Kidney (tissue), 22 donors: ENCODE results near the gene TGFBR2. TPM values are rescaled to one million over a fixed set of nuclear protein-coding genes. Genes with fewer than 3 reads are reported as not detected.

Source experiments
- DNase-seq, 5 donors: peaks; one replicate each; pipeline ENCODE4 v3.0.0-alpha.2; 2013 to 2020
- FAIRE-seq: peaks from 2 replicates; lab custom pipeline; 2012; peaks lifted over from hg19 to GRCh38; lab: Jason Lieb, UNC
- H3K27ac ChIP-seq, 2 donors: one replicate each; pipeline ENCODE4 v1.7.0; 2013; ENCODE audit warnings: low read depth in 2 of 2, low read length in 2 of 2, inconsistent platforms in 1 of 2
- H3K27me3 ChIP-seq: one replicate; pipeline ENCODE4 v1.7.1; 2013; ENCODE audit warnings: low read length, inconsistent platforms; ENCODE audit not compliant: control insufficient read depth, insufficient read depth
- H3K36me3 ChIP-seq, 3 donors: one replicate each; pipeline versions ENCODE4 v1.7.0 to v1.7.1; 2013; ENCODE audit warnings: low read length in 3 of 3, control low read depth in 1 of 3, inconsistent platforms in 1 of 3; ENCODE audit not compliant: insufficient read depth in 3 of 3, control insufficient read depth in 2 of 3
- H3K4me1 ChIP-seq, 3 donors: one replicate each; pipeline versions ENCODE4 v1.7.0 to v1.7.1; 2013; ENCODE audit warnings: low read length in 3 of 3, inconsistent platforms in 1 of 3, low read depth in 1 of 3; ENCODE audit not compliant: control insufficient read depth in 2 of 3, insufficient read depth in 2 of 3
- H3K4me3 ChIP-seq, 3 donors: one replicate each; pipeline versions ENCODE4 v1.7.0 to v1.8.1; 2013; ENCODE audit warnings: low read length in 3 of 3, control low read depth in 1 of 3, inconsistent platforms in 1 of 3
- H3K9ac ChIP-seq, 3 donors: one replicate each; pipeline versions ENCODE4 v1.7.0 to v1.7.1; 2013; ENCODE audit warnings: low read length in 3 of 3, control low read depth in 1 of 3, inconsistent platforms in 1 of 3
- H3K9me3 ChIP-seq, 3 donors: one replicate each; pipeline versions ENCODE4 v1.7.0 to v1.7.1; 2013; ENCODE audit warnings: low read length in 3 of 3, control low read depth in 1 of 3, inconsistent platforms in 1 of 3; ENCODE audit not compliant: control insufficient read depth in 2 of 3, insufficient read depth in 1 of 3
- CTCF ChIP-seq: IDR thresholded peaks from 3 replicates; pipeline ENCODE4 v1.5.1; 2012; ENCODE audit warnings: mild to moderate bottlenecking, moderate library complexity, borderline replicate concordance; ENCODE audit not compliant: insufficient read depth; ENCODE audit errors: extremely low read depth
- intact Hi-C: fragments of 100-400 bp; cut with DNase I; formaldehyde crosslinking; loops from one replicate; pipeline ENCODE4 v1.11.1; 2022
- long read RNA-seq, 10 donors: library from polyadenylated mRNA in 1 of 10; unstranded in 1 of 10; transcript quantifications; one replicate each; pipeline ENCODE4 v2.0.0 and lab custom pipeline, GENCODE V29; 2021 to 2026
- polyA plus RNA-seq: library from polyadenylated mRNA; stranded (reverse); fragments of 350-450 nt; fragmentation: Illumina TruSeq; extraction: RNeasy Lipid Tissue Mini Kit (QIAGEN cat#74804); gene quantifications from one replicate; pipeline ENCODE4 v1.2.3, GENCODE V29; 2014; ENCODE audit warnings: low read depth, low replicate concordance; ENCODE audit not compliant: insufficient read depth
- total RNA-seq: library from RNA; stranded (reverse); fragmentation: NEBNext Ultra II Directional; extraction: Animal tissue kit (Norgen Biotek cat#: 25700); gene quantifications from one replicate; pipeline ENCODE4 v1.2.1, GENCODE V29; 2021
- donor health status: control.
- donor health status: control.
- donor health status: control.
- donor health status: control.
- donor health status: control.
- donor health status: DM: yes; HTN: yes; CAD: no.
- donor health status: Normal renal cell carcinoma (clear cell type).

TGFBR2 gene
- total RNA-seq, result 243 TPM
- 81.8 TPM for polyA plus RNA-seq
- long read RNA-seq, donor 1, full-length matches to known transcripts, result 16 of 29 reads
- long read RNA-seq, donor 1, partial matches to known transcripts, result 13 of 29 reads
- long read RNA-seq, donor 1, other reads (novel, unspliced or antisense), result 0 of 29 reads
- long read RNA-seq, donor 2, full-length matches to known transcripts, result 13 of 18 reads
- long read RNA-seq, donor 2, partial matches to known transcripts, result 5 of 18 reads
- long read RNA-seq, donor 2, other reads (novel, unspliced or antisense), result 0 of 18 reads
- long read RNA-seq, donor 3, full-length matches to known transcripts, result 22 of 33 reads
- long read RNA-seq, donor 3, partial matches to known transcripts, result 11 of 33 reads
- long read RNA-seq, donor 3, other reads (novel, unspliced or antisense), result 0 of 33 reads
- long read RNA-seq, donor 4, full-length matches to known transcripts, result 21 of 21 reads
- long read RNA-seq, donor 4, partial matches to known transcripts, result 0 of 21 reads
- long read RNA-seq, donor 4, other reads (novel, unspliced or antisense), result 0 of 21 reads
- long read RNA-seq, donor 5, full-length matches to known transcripts, result 1 of 1 reads
- long read RNA-seq, donor 5, partial matches to known transcripts, result 0 of 1 reads
- long read RNA-seq, donor 5, other reads (novel, unspliced or antisense), result 0 of 1 reads
- long read RNA-seq, donor 6, full-length matches to known transcripts, result 4 of 4 reads
- long read RNA-seq, donor 6, partial matches to known transcripts, result 0 of 4 reads
- long read RNA-seq, donor 6, other reads (novel, unspliced or antisense), result 0 of 4 reads
- long read RNA-seq, donor 7, full-length matches to known transcripts, result 11 of 96 reads
- long read RNA-seq, donor 7, partial matches to known transcripts, result 75 of 96 reads
- long read RNA-seq, donor 7, other reads (novel, unspliced or antisense), result 10 of 96 reads
- long read RNA-seq, donor 8, full-length matches to known transcripts, result 17 of 23 reads
- long read RNA-seq, donor 8, partial matches to known transcripts, result 6 of 23 reads
- long read RNA-seq, donor 8, other reads (novel, unspliced or antisense), result 0 of 23 reads
- long read RNA-seq, donor 9, full-length matches to known transcripts, result 8 of 8 reads
- long read RNA-seq, donor 9, partial matches to known transcripts, result 0 of 8 reads
- long read RNA-seq, donor 9, other reads (novel, unspliced or antisense), result 0 of 8 reads
- long read RNA-seq, donor 10, full-length matches to known transcripts, result 14 of 14 reads
- long read RNA-seq, donor 10, partial matches to known transcripts, result 0 of 14 reads
- long read RNA-seq, donor 10, other reads (novel, unspliced or antisense), result 0 of 14 reads

DNA sequence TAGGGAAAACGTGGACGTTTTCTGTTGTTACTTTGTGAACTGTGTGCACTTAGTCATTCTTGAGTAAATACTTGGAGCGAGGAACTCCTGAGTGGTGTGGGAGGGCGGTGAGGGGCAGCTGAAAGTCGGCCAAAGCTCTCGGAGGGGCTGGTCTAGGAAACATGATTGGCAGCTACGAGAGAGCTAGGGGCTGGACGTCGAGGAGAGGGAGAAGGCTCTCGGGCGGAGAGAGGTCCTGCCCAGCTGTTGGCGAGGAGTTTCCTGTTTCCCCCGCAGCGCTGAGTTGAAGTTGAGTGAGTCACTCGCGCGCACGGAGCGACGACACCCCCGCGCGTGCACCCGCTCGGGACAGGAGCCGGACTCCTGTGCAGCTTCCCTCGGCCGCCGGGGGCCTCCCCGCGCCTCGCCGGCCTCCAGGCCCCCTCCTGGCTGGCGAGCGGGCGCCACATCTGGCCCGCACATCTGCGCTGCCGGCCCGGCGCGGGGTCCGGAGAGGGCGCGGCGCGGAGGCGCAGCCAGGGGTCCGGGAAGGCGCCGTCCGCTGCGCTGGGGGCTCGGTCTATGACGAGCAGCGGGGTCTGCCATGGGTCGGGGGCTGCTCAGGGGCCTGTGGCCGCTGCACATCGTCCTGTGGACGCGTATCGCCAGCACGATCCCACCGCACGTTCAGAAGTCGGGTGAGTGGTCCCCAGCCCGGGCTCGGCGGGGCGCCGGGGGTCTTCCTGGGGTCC lies at the start of gene TGFBR2:
TGFBR2 (plus strand) TSS at position 301 of the 731 bp plus-strand sequence; CDS start at position 584, 283 bp downstream.
- Histone ChIP-seq H3K4me3 (peak within 1 kb of the TSS; percentile 86 to 95 (median 91)), H3K9ac (peak within 1 kb of the TSS; percentile 61 to 89 (median 86)), H3K27ac (peak within 1 kb of the TSS; percentile 93 to 96), H3K4me1 (peaks cover 0 to 3% (median 0%) of the 10 kb centered on the region in 3 donors), H3K36me3 (no peaks in the 10 kb centered on the region), H3K27me3 (no peaks in the 10 kb centered on the region), H3K9me3 (no peaks in the 10 kb centered on the region)
- DNase-seq (peak; percentile 94 to 98 (median 96)), FAIRE-seq (peak; percentile 90)
- TF ChIP-seq CTCF, result no peak
- intact Hi-C loops, result no loop called here

DNA sequence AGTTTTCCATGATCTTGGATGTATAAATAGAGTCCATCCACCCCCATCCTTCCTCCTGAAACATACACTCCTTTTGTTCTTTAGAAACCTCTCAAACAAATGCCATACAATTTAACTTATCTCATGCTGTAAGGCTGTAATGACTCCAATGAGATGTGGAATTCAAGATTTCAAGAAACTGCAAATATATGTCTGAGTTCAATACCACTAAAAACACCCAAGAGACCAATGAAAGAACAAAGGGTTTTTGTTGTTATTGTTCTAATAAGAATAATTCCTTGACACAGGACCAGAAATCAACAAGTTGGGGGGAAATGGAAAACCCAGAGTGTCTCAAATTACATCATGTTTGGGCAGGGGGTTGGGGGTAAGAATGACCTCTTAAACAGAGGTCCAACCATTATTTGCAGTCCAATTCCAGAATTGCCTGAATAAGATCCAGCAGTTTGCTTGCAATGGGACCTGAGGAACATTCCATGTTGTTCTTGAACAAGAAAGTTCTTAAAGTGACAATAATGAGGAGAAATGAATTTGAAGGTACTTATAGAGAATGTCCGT lies 48.6 kb upstream of the TGFBR2 start:
- Histone ChIP-seq H3K27ac (no peak overlapping the region), H3K27me3 (no peaks in the 10 kb centered on the region), H3K4me3 (no peak overlapping the region), H3K4me1 (no peaks in the 10 kb centered on the region), H3K36me3 (no peaks in the 10 kb centered on the region), H3K9me3 (no peaks in the 10 kb centered on the region), H3K9ac (no peak overlapping the region)
- TF ChIP-seq CTCF, result no peak
- DNase-seq, result no peak
- intact Hi-C loops, result no loop called here
- FAIRE-seq, result no peak

- H3K27ac ChIP-seq, result no peak overlapping the region
- TF ChIP-seq CTCF, result no peak
- H3K27me3 ChIP-seq, result no peaks in the 10 kb centered on the region
- no peaks in the 10 kb centered on the region for H3K4me1 ChIP-seq
- intact Hi-C loops, result no loop called here
- H3K9me3 ChIP-seq, result no peaks in the 10 kb centered on the region
- no peak overlapping the region for H3K4me3 ChIP-seq
- H3K9ac ChIP-seq, result no peak overlapping the region
- FAIRE-seq (no peak), DNase-seq (no peak)
- H3K36me3 ChIP-seq, result no peaks in the 10 kb centered on the region
Measured at GRCh38 chr3:30563956-30564355, 42.4 kb upstream of the TGFBR2 start.
